Activated CD4-positive, alpha-beta memory T cell treated with anti-CD3 and anti-CD28 coated beads, Interleukin-2, amount 10 ng/mL, durations not matched to agents 7 days and 5 days (primary cell): ENCODE results near the gene PSMC6. TPM values are rescaled to one million over a fixed set of nuclear protein-coding genes. Genes with fewer than 3 reads are reported as not detected.
A peak's percentile ranks its signal among the peaks of the same experiment; 100 is the strongest.
"Not testable (repeated sequence)": the region's sequence is repeated elsewhere in the genome, so short reads cannot be mapped to it uniquely, and the experiment has no call there.

Experiments used
- CTCF ChIA-PET: fragments of 350-600 bp; sonication (Branson Sonifier 250); formaldehyde crosslinking; loops from one replicate; lab custom pipeline; 2021; ENCODE audit warnings: antibody characterized with exemption, inconsistent platforms; lab: Charles Lee
- POLR2A ChIA-PET: fragments of 350-600 bp; sonication (Branson Sonifier 250); formaldehyde crosslinking; loops from one replicate; lab custom pipeline; 2021; ENCODE audit warnings: antibody characterized with exemption; lab: Charles Lee
- DNase-seq: peaks from one replicate; pipeline ENCODE4 v3.0.0-alpha.2; 2020
- H3K27ac Mint-ChIP-seq: one replicate; pipeline ENCODE4 v1.8.0; 2021; ENCODE audit warnings: mild to moderate bottlenecking, mixed read lengths
- H3K27me3 Mint-ChIP-seq: one replicate; pipeline ENCODE4 v1.8.0; 2021; ENCODE audit warnings: mixed read lengths
- H3K36me3 Mint-ChIP-seq: one replicate; pipeline ENCODE4 v1.8.0; 2021; ENCODE audit warnings: low read depth, mixed read lengths
- H3K4me1 Mint-ChIP-seq: one replicate; pipeline ENCODE4 v1.8.0; 2021; ENCODE audit warnings: mixed read lengths
- H3K4me3 Mint-ChIP-seq: one replicate; pipeline ENCODE4 v1.8.0; 2021; ENCODE audit warnings: mild to moderate bottlenecking, mixed read lengths
- H3K9me3 Mint-ChIP-seq: one replicate; pipeline ENCODE4 v1.8.0; 2021; ENCODE audit warnings: mixed read lengths
- total RNA-seq, 2 experiments: library from RNA; stranded (reverse); gene quantifications; one replicate each; pipeline ENCODE4 v1.2.3, GENCODE V29; 2021

PSMC6 gene
- total RNA-seq, 2 experiments from 2014 or later = 78.3 to 80.8 TPM

DNA sequence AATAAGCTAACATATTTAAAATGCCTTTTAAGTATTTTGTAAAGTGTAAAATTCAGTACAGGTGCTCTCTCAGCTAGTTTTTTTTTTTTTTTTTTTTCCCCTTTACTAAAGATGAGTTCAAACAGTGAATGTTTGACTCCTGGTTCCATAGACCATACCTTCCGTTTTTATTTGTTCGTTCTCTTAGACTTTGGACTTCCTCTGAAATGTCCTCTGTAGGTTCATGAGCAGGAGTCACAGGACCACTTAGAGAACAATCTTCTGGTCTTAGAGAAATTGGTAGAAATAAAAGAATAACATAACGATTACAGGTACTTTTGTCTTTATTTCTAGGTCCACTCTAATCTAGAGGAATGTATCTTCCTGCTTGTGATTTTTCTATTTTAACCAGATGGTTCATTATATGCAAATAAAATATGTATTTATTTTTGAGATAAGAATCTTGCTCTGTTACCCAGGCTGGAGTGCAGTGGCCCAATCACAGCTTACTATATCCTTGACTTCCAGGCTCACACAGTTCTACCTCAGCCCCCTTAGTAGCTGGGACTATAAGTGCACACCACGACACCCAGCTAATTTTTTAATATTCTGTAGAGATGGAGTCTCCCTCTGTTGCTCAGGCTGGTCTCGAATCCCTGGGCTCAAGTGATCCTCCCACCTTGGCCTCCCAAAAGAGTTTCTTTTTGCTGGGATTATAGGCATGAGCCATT is 48.8 kb downstream of the PSMC6 start:
- no peak for DNase-seq
- Mint-ChIP-seq H3K4me3 (no peak overlapping the region), H3K36me3 (peaks cover 16% of the 10 kb centered on the region), H3K9me3 (no peaks in the 10 kb centered on the region), H3K27ac (no peak overlapping the region), H3K27me3 (no peaks in the 10 kb centered on the region), H3K4me1 (no peaks in the 10 kb centered on the region)
- CTCF ChIA-PET = no interaction called here
- POLR2A ChIA-PET = no interaction called here

DNA sequence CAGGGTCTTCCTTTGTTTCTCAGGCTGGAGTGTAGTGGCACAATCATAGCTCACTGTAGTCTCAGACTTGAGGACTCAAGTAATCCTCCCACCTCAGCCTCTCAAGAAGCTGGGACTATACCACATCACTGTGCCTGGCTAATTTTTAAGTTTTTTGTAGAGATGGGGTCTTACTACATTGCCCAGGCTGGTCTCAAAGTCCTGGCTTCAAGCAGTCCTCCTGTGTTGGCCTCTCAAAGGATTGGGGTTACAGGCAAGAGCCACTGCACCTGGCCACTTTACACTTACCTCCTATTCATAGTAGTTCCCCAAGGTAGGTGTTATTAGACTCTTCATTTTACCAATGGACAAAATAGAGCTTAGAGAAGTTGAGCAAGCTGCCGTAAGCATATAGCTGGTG is 52.1 kb downstream of the PSMC6 start:
- ChIA-PET POLR2A (no interaction called here), CTCF (no interaction called here)
- H3K27ac Mint-ChIP-seq = no peak overlapping the region
- H3K4me1 Mint-ChIP-seq = peaks cover 9% of the 10 kb centered on the region
- H3K9me3 Mint-ChIP-seq = no peaks in the 10 kb centered on the region
- H3K27me3 Mint-ChIP-seq = no peaks in the 10 kb centered on the region
- no peak for DNase-seq
- no peak overlapping the region for H3K4me3 Mint-ChIP-seq
- peaks cover 22% of the 10 kb centered on the region for H3K36me3 Mint-ChIP-seq

- DNase-seq, H3K9me3 Mint-ChIP-seq, CTCF ChIA-PET, H3K27ac Mint-ChIP-seq, H3K27me3 Mint-ChIP-seq, H3K4me3 Mint-ChIP-seq: not testable (repeated sequence)
- Mint-ChIP-seq H3K36me3 (peaks cover 40% of the 10 kb centered on the region), H3K4me1 (peaks cover 11% of the 10 kb centered on the region)
- POLR2A ChIA-PET = interaction anchor here (0.9 to 1.4 kb wide), 2 partner anchors 12 to 22 kb away, joined by 3 read pairs; no protein-coding TSS in a partner anchor
These were observed 55.9 kb downstream of the PSMC6 start for GRCh38 chr14:52762923-52763322.

DNA sequence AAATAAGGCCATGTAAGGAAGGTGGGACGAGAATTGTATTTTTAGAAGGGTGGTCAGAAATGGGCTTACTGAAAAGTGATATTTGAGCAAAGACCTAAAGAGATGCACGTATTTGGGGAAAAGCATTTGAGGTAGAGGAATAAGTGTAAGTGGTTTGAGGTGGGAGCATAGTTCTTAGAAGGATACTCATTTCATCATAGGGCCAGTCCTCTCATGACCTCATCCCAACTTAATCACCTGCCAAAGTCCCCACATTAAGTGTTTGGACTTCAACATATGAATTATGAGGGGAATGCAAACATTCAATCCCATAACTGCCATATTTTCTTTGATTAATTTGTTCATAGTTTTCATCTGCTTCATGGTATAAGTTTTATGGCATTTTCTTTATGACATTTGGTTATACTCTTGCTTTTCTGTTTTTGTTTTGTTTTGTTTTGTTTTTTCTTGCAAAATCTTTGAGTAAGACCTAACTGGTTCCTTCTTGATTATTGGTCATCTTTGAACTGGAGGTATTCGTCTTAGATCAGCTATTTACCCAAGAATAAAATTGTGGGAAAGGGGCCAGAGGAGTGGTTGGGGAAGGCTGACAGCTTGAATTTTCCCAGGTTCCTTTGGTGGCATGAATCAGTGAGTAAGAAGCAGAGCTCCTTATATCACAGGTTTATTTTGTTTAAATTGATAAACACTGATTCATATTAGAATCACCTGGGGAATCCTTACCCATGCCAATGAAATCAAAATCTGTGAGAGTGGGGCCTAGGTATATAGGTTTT is 60.2 kb downstream of the PSMC6 start:
- ChIA-PET CTCF (interaction anchor here (0.6 kb wide), 1 partner anchor 746 kb away, joined by 3 read pairs; no protein-coding TSS in a partner anchor), POLR2A (interaction anchor here (0.5 kb wide), 1 partner anchor 82 kb away, joined by 3 read pairs; no protein-coding TSS in a partner anchor)
- Mint-ChIP-seq H3K4me3 (no peak overlapping the region), H3K27me3 (no peaks in the 10 kb centered on the region), H3K4me1 (peaks cover 20% of the 10 kb centered on the region), H3K27ac (no peak overlapping the region), H3K9me3 (no peaks in the 10 kb centered on the region), H3K36me3 (peaks cover 50% of the 10 kb centered on the region)
- DNase-seq = no peak

- Mint-ChIP-seq H3K4me1 (peaks cover 9% of the 10 kb centered on the region), H3K36me3 (peaks cover 51% of the 10 kb centered on the region)
These were observed 62.9 kb downstream of the PSMC6 start for GRCh38 chr14:52769887-52770286.

DNA sequence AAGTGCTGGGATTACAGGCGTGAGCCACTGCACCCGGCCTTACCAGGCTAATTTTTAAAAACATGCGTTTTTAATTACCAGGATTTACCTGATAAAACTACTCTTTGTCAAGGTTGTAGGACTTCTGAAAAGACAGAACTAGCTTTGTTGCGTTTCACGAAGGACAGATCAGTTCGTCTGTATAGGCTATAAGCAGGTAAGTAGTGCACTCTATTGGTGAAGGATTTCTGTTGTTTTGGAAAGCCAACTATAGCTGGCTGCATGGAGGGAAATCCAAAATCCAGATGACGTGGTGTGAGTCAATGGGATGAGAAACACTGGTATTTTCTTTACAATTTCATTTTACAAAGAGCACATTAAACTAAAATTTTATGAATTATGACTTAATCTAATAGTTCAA is 69.8 kb downstream of the PSMC6 start:
- Mint-ChIP-seq H3K4me1 (no peaks in the 10 kb centered on the region), H3K9me3 (no peaks in the 10 kb centered on the region), H3K27me3 (no peaks in the 10 kb centered on the region), H3K4me3 (no peak overlapping the region), H3K27ac (no peak overlapping the region), H3K36me3 (peaks cover 27% of the 10 kb centered on the region)
- ChIA-PET POLR2A (interaction anchor here (0.6 kb wide), 1 partner anchor 9 kb away, joined by 4 read pairs; no protein-coding TSS in a partner anchor), CTCF (no interaction called here)
- DNase-seq = no peak

More at GRCh38 chr14:52769887-52770286, 62.9 kb downstream of the PSMC6 start:
- DNase-seq = no peak
- ChIA-PET CTCF (no interaction called here), POLR2A (no interaction called here)
- Mint-ChIP-seq H3K27me3 (no peaks in the 10 kb centered on the region), H3K4me3 (no peak overlapping the region), H3K9me3 (no peaks in the 10 kb centered on the region), H3K27ac (peak overlapping the region; percentile 61)

Other genes with a start within 250 kb of the PSMC6 start
- 1 to 10 TPM; 8.8 to 9.4 TPM for gene TXNDC16, start 154.7 kb upstream of the PSMC6 start, total RNA-seq
- under 1 TPM; 0.30 to 0.88 TPM for gene GPR137C, start 154.4 kb upstream of the PSMC6 start, total RNA-seq
- 100 to 1,000 TPM; 256 to 270 TPM for gene ERO1A, start 11.6 kb upstream of the PSMC6 start, total RNA-seq
- gene STYX, start 23.0 kb downstream of the PSMC6 start, total RNA-seq = 10 to 100 TPM; 21.0 to 25.1 TPM
- gene GNPNAT1, start 84.4 kb downstream of the PSMC6 start, total RNA-seq = 10 to 100 TPM; 10.1 to 13.2 TPM
- 1 to 10 TPM; 1.8 to 2.8 TPM for gene FERMT2, start 243.8 kb downstream of the PSMC6 start, total RNA-seq